ENCODE measurements around the gene SAMD8. TPM values are rescaled to one million over a fixed set of nuclear protein-coding genes. Genes with fewer than 3 reads are reported as not detected.

SAMD8 gene
- total RNA-seq, 1 experiment from 2014 or later: 32.0 TPM

Other genes with a start within 250 kb of the SAMD8 start
- 340 TPM for gene VDAC2, start 99.1 kb downstream of the SAMD8 start, total RNA-seq (2021; ENCODE audit: unreplicated experiment)
- 32.8 TPM for gene COMTD1, start 124.3 kb downstream of the SAMD8 start, total RNA-seq (2021; ENCODE audit: unreplicated experiment)

All from Panc1 (cell line).